Spleen (tissue), 11 donors: Measurements from ENCODE around the gene LCN6. TPM values are rescaled to one million over a fixed set of nuclear protein-coding genes. Genes with fewer than 3 reads are reported as not detected.
A peak's percentile ranks its signal among the peaks of the same experiment; 100 is the strongest.

Experiments used
- DNase-seq: peaks from one replicate; pipeline ENCODE4 v3.0.0-alpha.2; 2020
- H3K27ac ChIP-seq, 8 donors: fragments of 200-600 bp; sonication (generic) in 7 of 8; 1 replicate in 4 of 8; 2 replicates in 4 of 8; pipeline versions ENCODE4 v1.5.0 to v1.8.0; 2016 to 2021; ENCODE audit warnings: inconsistent platforms in 4 of 8, mild to moderate bottlenecking in 4 of 8, moderate library complexity in 1 of 8
- H3K27me3 ChIP-seq, 7 donors: fragments of 200-600 bp; sonication (generic) in 6 of 7; replicated peaks in 1 of 7; 1 replicate in 4 of 7; 2 replicates in 3 of 7; pipeline versions ENCODE4 v1.5.0 to v1.8.0; 2016 to 2021; ENCODE audit warnings: inconsistent platforms in 3 of 7, mild to moderate bottlenecking in 1 of 7
- H3K36me3 ChIP-seq, 6 donors: fragments of 200-600 bp; sonication (generic) in 5 of 6; 1 replicate in 4 of 6; 2 replicates in 2 of 6; pipeline versions ENCODE4 v1.5.0 to v1.8.0; 2016 to 2021; ENCODE audit warnings: inconsistent platforms in 2 of 6
- H3K4me1 ChIP-seq, 6 donors: fragments of 200-600 bp; sonication (generic) in 5 of 6; 1 replicate in 3 of 6; 2 replicates in 3 of 6; pipeline versions ENCODE4 v1.5.0 to v1.8.0; 2016 to 2021; ENCODE audit warnings: inconsistent platforms in 3 of 6
- H3K4me3 ChIP-seq, 8 donors: fragments of 200-600 bp; sonication (generic) in 7 of 8; 1 replicate in 4 of 8; 2 replicates in 4 of 8; pipeline versions ENCODE4 v1.5.0 to v1.8.0; 2016 to 2021; ENCODE audit warnings: inconsistent platforms in 4 of 8, mild to moderate bottlenecking in 4 of 8, moderate library complexity in 2 of 8
- H3K9me3 ChIP-seq, 8 donors: fragments of 200-600 bp; sonication (generic) in 7 of 8; 1 replicate in 4 of 8; 2 replicates in 4 of 8; pipeline versions ENCODE4 v1.5.0 to v1.8.0; 2016 to 2021; ENCODE audit warnings: inconsistent platforms in 4 of 8
- POLR2A ChIP-seq, 3 donors: fragments of 450-650 bp; IDR thresholded peaks; one replicate each; pipeline ENCODE4 v1.5.1; 2017; ENCODE audit warnings: antibody characterized with exemption in 3 of 3, mild to moderate bottlenecking in 1 of 3
- POLR2AphosphoS5 ChIP-seq, 3 donors: sonication (generic); formaldehyde crosslinking; IDR thresholded peaks; one replicate each; pipeline ENCODE4 v1.5.1; 2017; ENCODE audit warnings: antibody characterized with exemption in 3 of 3
- WGBS, 5 donors: extraction: QIAGEN DNeasy Blood & Tissue Kit in 3 of 5; methylation state at CpG; one replicate each; pipeline versions ENCODE4 v1.1.5 to v1.1.7; 2013 to 2018; 5-methylcytosine and 5-hydroxymethylcytosine counted together
- intact Hi-C: fragments of 100-400 bp; cut with DNase I; formaldehyde crosslinking; loops from one replicate; pipeline ENCODE4 v1.15.0; 2023; ENCODE audit warnings: low total_unique reads
- microRNA-seq, 3 donors: library from miRNA; unstranded; fragments of <30 nt; microRNA quantifications; one replicate each; pipeline versions ENCODE4 to v1.1.0, GENCODE V29; 2019 to 2020
- polyA plus RNA-seq, 3 donors: library from polyadenylated mRNA; stranded (reverse); fragments of 200-250 nt; gene quantifications; one replicate each; pipeline ENCODE4 v1.2.1, GENCODE V29; 2013
- small RNA-seq, 4 donors: library from RNA; depleted of rRNA; stranded (forward); fragments of <200 nt; gene quantifications; one replicate each; pipeline ENCODE3, GENCODE V24; 2016
- total RNA-seq, 7 donors: library from RNA; depleted of rRNA in 3 of 7; stranded (reverse); fragments of >200 nt in 3 of 7; fragmentation: NEBNext Ultra II Directional in 4 of 7; extraction: Animal tissue kit (Norgen Biotek cat#: 25700) in 4 of 7; gene quantifications; one replicate each; pipeline versions ENCODE4 v1.1.0 to v1.2.1, GENCODE V29; 2016 to 2021
- TF ChIP-seq, protein P1 (sequence below), 11 experiments: fragments of 200-600 bp in 7 of 11; fragments of 450-650 bp in 4 of 11; sonication (generic) in 4 of 11; IDR thresholded peaks in 8 of 11; conservative IDR thresholded peaks in 3 of 11; 1 replicate in 7 of 11; 2 replicates in 4 of 11; pipeline versions ENCODE4 v1.4.0 to v1.8.0; 2016 to 2021; ENCODE audit warnings: antibody characterized with exemption in 11 of 11, inconsistent platforms in 4 of 11, mild to moderate bottlenecking in 1 of 11
- donor health status: healthy with polysubstance abuse.
- donor health status: DM: no; HTN: no; CAD: no; lungs with moderate emphysema.
- donor health status: DM: no; HTN: no; CAD: no.
- donor health status: Bipolar disorder and iron deficiency.
- donor health status: healthy.
- donor health status: DM: no; HTN: no; CAD: no.
- donor health status: DM: yes; HTN: yes; CAD: no.

LCN6 gene
- total and polyA plus RNA-seq, 10 donors: 1.2 to 18.9 (median 4.4) TPM

DNA sequence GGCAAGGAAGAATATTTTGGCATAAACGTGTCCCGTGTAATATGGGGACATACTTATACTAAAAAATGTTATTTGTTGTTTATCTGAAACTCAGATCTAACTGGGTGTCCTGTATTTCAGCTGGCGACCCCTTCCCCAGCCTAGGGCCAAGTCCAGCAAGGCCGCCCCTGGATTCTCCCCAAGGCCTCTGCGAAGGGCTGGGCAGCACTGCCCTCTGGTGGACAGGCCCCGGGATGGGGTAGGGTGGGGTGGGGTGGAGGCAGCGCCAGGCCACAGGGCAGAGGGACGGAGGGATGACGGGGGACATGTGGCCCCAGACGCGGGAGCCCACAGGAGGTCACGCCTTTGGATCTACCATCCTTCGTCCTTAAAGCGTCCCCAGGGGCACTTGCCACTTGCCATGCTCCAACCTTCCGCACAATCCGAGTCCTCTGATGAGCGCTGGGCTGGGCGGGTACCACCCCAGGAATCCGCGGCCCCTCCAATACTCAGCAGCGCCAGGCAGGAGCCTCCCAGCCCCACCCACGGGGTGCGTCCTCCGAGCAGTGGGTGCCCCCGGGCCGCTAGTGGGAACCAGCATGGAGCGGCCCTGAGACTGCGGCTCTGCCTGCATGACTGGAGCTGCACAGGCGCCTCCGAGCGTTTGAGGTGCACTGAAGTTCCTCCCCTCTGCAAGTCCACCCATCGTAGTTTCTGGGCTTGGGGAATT lies 54.0 kb downstream of the LCN6 start:
- Histone ChIP-seq H3K9me3 (no peaks in the 10 kb centered on the region), H3K4me1 (peaks cover 0 to 63% (median 32%) of the 10 kb centered on the region in 6 donors), H3K27me3 (peaks cover 0 to 41% (median 8%) of the 10 kb centered on the region in 7 donors), H3K36me3 (no peaks in the 10 kb centered on the region), H3K4me3 (no peak overlapping the region), H3K27ac (no peak overlapping the region)
- WGBS, 5 donors: 43 to 65% (median 47%) methylated on average over 22 to 32 of the region's 32 CpGs
- intact Hi-C loops: no loop called here
- TF ChIP-seq, protein P1, sequence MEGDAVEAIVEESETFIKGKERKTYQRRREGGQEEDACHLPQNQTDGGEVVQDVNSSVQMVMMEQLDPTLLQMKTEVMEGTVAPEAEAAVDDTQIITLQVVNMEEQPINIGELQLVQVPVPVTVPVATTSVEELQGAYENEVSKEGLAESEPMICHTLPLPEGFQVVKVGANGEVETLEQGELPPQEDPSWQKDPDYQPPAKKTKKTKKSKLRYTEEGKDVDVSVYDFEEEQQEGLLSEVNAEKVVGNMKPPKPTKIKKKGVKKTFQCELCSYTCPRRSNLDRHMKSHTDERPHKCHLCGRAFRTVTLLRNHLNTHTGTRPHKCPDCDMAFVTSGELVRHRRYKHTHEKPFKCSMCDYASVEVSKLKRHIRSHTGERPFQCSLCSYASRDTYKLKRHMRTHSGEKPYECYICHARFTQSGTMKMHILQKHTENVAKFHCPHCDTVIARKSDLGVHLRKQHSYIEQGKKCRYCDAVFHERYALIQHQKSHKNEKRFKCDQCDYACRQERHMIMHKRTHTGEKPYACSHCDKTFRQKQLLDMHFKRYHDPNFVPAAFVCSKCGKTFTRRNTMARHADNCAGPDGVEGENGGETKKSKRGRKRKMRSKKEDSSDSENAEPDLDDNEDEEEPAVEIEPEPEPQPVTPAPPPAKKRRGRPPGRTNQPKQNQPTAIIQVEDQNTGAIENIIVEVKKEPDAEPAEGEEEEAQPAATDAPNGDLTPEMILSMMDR (IDR thresholded peaks at IDR 0.05 in 8 of 11, conservative IDR thresholded peaks at IDR 0.05 in 3 of 11): peak; percentile 24 to 89 (median 76)
- TF ChIP-seq POLR2A (IDR thresholded peaks at IDR 0.05) (no peak), POLR2AphosphoS5 (IDR thresholded peaks at IDR 0.05) (peak in 2 of 3 donors; percentile 50 to 55)
- no peak for DNase-seq

Small RNA genes lying within 50 kb of the gene (microRNA-seq; reads per million reads assigned to microRNA genes)
- 0 reads per million in 3 donors for gene MIR6722

Small RNA genes lying within 50 kb of the gene (small RNA-seq; reads per million reads assigned to genes)
- gene ATP6V1G1P3: 0 reads per million in 4 donors
- gene MIR6722: 0 reads per million in 4 donors

Other genes starting within 250 kb of the LCN6 start
- 100 to 1,000 TPM in 4 of 7 donors, 10 to 100 TPM in 3; 88.6 to 140 (median 117) TPM for gene NOTCH1, start 202.5 kb downstream of the LCN6 start, total RNA-seq
- 10 to 100 TPM in 1 of 3 donors, 1 to 10 TPM in 2; 4.9 to 27.2 (median 8.3) TPM for gene NOTCH1, start 202.5 kb downstream of the LCN6 start, polyA plus RNA-seq
- gene EGFL7, start 85.6 kb downstream of the LCN6 start, total RNA-seq: 100 to 1,000 TPM; 132 to 246 (median 179) TPM
- 100 to 1,000 TPM; 169 to 522 (median 409) TPM for gene EGFL7, start 85.6 kb downstream of the LCN6 start, polyA plus RNA-seq
- 10 to 100 TPM; 26.9 to 47.7 (median 40.4) TPM for gene AGPAT2, start 61.1 kb downstream of the LCN6 start, total RNA-seq
- gene AGPAT2, start 61.1 kb downstream of the LCN6 start, polyA plus RNA-seq: 10 to 100 TPM; 31.9 to 43.8 (median 35.1) TPM
- 10 to 100 TPM in 5 of 7 donors, 1 to 10 TPM in 2; 5.2 to 26.5 (median 13.3) TPM for gene DIPK1B, start 36.0 kb downstream of the LCN6 start, total RNA-seq
- gene DIPK1B, start 36.0 kb downstream of the LCN6 start, polyA plus RNA-seq: 10 to 100 TPM in 2 of 3 donors, 1 to 10 TPM in 1; 8.2 to 16.8 (median 11.3) TPM
- 10 to 100 TPM in 5 of 7 donors, 1 to 10 TPM in 2; 7.2 to 18.0 (median 12.8) TPM for gene LCN10, start 5.6 kb downstream of the LCN6 start, total RNA-seq
- 10 to 100 TPM; 22.6 to 41.3 (median 24.5) TPM for gene LCN10, start 5.6 kb downstream of the LCN6 start, polyA plus RNA-seq
- 1 to 10 TPM in 1 of 7 donors, under 1 TPM in 2, not detected in 4; 0.13 to 2.8 (median 0.51) TPM for gene LCN8, start 9.7 kb upstream of the LCN6 start, total RNA-seq
- gene LCN8, start 9.7 kb upstream of the LCN6 start, polyA plus RNA-seq: under 1 TPM; 0.22 to 0.70 (median 0.46) TPM
- under 1 TPM in 1 of 7 donors, not detected in 6; 0.35 TPM for gene LCN15, start 16.0 kb upstream of the LCN6 start, total RNA-seq
- not detected for gene LCN15, start 16.0 kb upstream of the LCN6 start, polyA plus RNA-seq
- 10 to 100 TPM; 32.1 to 50.7 (median 44.3) TPM for gene TMEM141, start 42.8 kb upstream of the LCN6 start, total RNA-seq
- 10 to 100 TPM; 54.5 to 92.8 (median 92.6) TPM for gene TMEM141, start 42.8 kb upstream of the LCN6 start, polyA plus RNA-seq
- gene CCDC183, start 47.8 kb upstream of the LCN6 start, total RNA-seq: 1 to 10 TPM in 1 of 7 donors, under 1 TPM in 6; 0.44 to 1.6 (median 0.68) TPM
- 1 to 10 TPM in 1 of 3 donors, under 1 TPM in 2; 0.41 to 1.2 (median 0.99) TPM for gene CCDC183, start 47.8 kb upstream of the LCN6 start, polyA plus RNA-seq
- 10 to 100 TPM; 47.9 to 68.2 (median 58.2) TPM for gene RABL6, start 59.4 kb upstream of the LCN6 start, total RNA-seq
- 10 to 100 TPM; 32.7 to 70.0 (median 38.3) TPM for gene RABL6, start 59.4 kb upstream of the LCN6 start, polyA plus RNA-seq
- gene AJM1, start 94.0 kb upstream of the LCN6 start, total RNA-seq: 10 to 100 TPM in 1 of 7 donors, 1 to 10 TPM in 6; 3.3 to 13.1 (median 6.3) TPM
- gene AJM1, start 94.0 kb upstream of the LCN6 start, polyA plus RNA-seq: 1 to 10 TPM in 2 of 3 donors, under 1 TPM in 1; 0.91 to 3.9 (median 1.0) TPM
- gene PHPT1, start 100.9 kb upstream of the LCN6 start, total RNA-seq: 10 to 100 TPM; 32.3 to 71.0 (median 63.3) TPM
- gene PHPT1, start 100.9 kb upstream of the LCN6 start, polyA plus RNA-seq: 100 to 1,000 TPM in 2 of 3 donors, 10 to 100 TPM in 1; 95.9 to 117 (median 106) TPM
- gene MAMDC4, start 103.8 kb upstream of the LCN6 start, total RNA-seq: 10 to 100 TPM in 5 of 7 donors, 1 to 10 TPM in 2; 5.4 to 20.8 (median 11.3) TPM
- 10 to 100 TPM in 2 of 3 donors, 1 to 10 TPM in 1; 4.9 to 32.0 (median 12.7) TPM for gene MAMDC4, start 103.8 kb upstream of the LCN6 start, polyA plus RNA-seq
- 100 to 1,000 TPM; 184 to 241 (median 225) TPM for gene EDF1, start 117.8 kb upstream of the LCN6 start, total RNA-seq
- gene EDF1, start 117.8 kb upstream of the LCN6 start, polyA plus RNA-seq: 100 to 1,000 TPM; 347 to 462 (median 441) TPM
- gene TRAF2, start 138.0 kb upstream of the LCN6 start, total RNA-seq: 10 to 100 TPM; 14.9 to 49.7 (median 29.6) TPM
- 10 to 100 TPM; 13.6 to 23.1 (median 19.6) TPM for gene TRAF2, start 138.0 kb upstream of the LCN6 start, polyA plus RNA-seq
- 100 to 1,000 TPM in 6 of 7 donors, 10 to 100 TPM in 1; 97.6 to 170 (median 105) TPM for gene FBXW5, start 196.2 kb upstream of the LCN6 start, total RNA-seq
- gene FBXW5, start 196.2 kb upstream of the LCN6 start, polyA plus RNA-seq: 100 to 1,000 TPM in 2 of 3 donors, 10 to 100 TPM in 1; 90.8 to 154 (median 123) TPM
- gene C8G, start 196.7 kb upstream of the LCN6 start, total RNA-seq: 1 to 10 TPM in 6 of 7 donors, not detected in 1; 2.3 to 7.4 (median 3.8) TPM
- gene C8G, start 196.7 kb upstream of the LCN6 start, polyA plus RNA-seq: 1 to 10 TPM; 3.2 to 4.3 (median 3.7) TPM
- gene LCN12, start 203.7 kb upstream of the LCN6 start, total RNA-seq: 10 to 100 TPM in 4 of 7 donors, 1 to 10 TPM in 3; 3.1 to 63.4 (median 12.5) TPM
- gene LCN12, start 203.7 kb upstream of the LCN6 start, polyA plus RNA-seq: 1 to 10 TPM in 2 of 3 donors, under 1 TPM in 1; 0.83 to 6.7 (median 4.8) TPM
- 100 to 1,000 TPM; 134 to 457 (median 378) TPM for gene PTGDS, start 229.0 kb upstream of the LCN6 start, total RNA-seq
- gene PTGDS, start 229.0 kb upstream of the LCN6 start, polyA plus RNA-seq: 1,000 to 10,000 TPM in 1 of 3 donors, 100 to 1,000 TPM in 2; 462 to 1,396 (median 703) TPM
- gene LCNL1, start 234.5 kb upstream of the LCN6 start, total RNA-seq: 1 to 10 TPM; 1.8 to 8.3 (median 3.3) TPM
- gene LCNL1, start 234.5 kb upstream of the LCN6 start, polyA plus RNA-seq: 1 to 10 TPM; 1.3 to 4.7 (median 2.3) TPM
- 10 to 100 TPM; 51.3 to 72.9 (median 63.9) TPM for gene PAXX, start 243.9 kb upstream of the LCN6 start, total RNA-seq
- gene PAXX, start 243.9 kb upstream of the LCN6 start, polyA plus RNA-seq: 100 to 1,000 TPM; 168 to 264 (median 261) TPM
- gene CLIC3, start 248.0 kb upstream of the LCN6 start, total RNA-seq: 10 to 100 TPM in 1 of 7 donors, 1 to 10 TPM in 6; 3.5 to 10.7 (median 5.5) TPM
- gene CLIC3, start 248.0 kb upstream of the LCN6 start, polyA plus RNA-seq: 1 to 10 TPM; 2.9 to 7.2 (median 5.3) TPM